ENCODE results near the gene IMMP1L.

GRCh38 chr11:31417357-31417756 is 92.1 kb downstream of the IMMP1L start:
- TF ChIP-seq, protein P1, sequence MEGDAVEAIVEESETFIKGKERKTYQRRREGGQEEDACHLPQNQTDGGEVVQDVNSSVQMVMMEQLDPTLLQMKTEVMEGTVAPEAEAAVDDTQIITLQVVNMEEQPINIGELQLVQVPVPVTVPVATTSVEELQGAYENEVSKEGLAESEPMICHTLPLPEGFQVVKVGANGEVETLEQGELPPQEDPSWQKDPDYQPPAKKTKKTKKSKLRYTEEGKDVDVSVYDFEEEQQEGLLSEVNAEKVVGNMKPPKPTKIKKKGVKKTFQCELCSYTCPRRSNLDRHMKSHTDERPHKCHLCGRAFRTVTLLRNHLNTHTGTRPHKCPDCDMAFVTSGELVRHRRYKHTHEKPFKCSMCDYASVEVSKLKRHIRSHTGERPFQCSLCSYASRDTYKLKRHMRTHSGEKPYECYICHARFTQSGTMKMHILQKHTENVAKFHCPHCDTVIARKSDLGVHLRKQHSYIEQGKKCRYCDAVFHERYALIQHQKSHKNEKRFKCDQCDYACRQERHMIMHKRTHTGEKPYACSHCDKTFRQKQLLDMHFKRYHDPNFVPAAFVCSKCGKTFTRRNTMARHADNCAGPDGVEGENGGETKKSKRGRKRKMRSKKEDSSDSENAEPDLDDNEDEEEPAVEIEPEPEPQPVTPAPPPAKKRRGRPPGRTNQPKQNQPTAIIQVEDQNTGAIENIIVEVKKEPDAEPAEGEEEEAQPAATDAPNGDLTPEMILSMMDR (IDR thresholded peaks at IDR 0.05), result no peak
- no peak for TF ChIP-seq POLR2AphosphoS5 (IDR thresholded peaks at IDR 0.05; ENCODE audit: low read depth, low read length)

All from Panc1 (cell line).